Duodenal mucosa (tissue), 2 donors: ENCODE measurements around the gene GPR153.

Source experiments
- H3K27ac ChIP-seq: one replicate; pipeline ENCODE4 v1.7.0; 2013; ENCODE audit warnings: low read depth, low read length
- H3K27me3 ChIP-seq, 2 donors: one replicate each; pipeline ENCODE4 v1.7.0; 2013; ENCODE audit warnings: low read length in 2 of 2, control low read depth in 1 of 2; ENCODE audit not compliant: insufficient read depth in 2 of 2, control insufficient read depth in 1 of 2
- H3K36me3 ChIP-seq, 2 donors: one replicate each; pipeline ENCODE4 v1.7.0; 2013; ENCODE audit warnings: low read length in 2 of 2, control low read depth in 1 of 2; ENCODE audit not compliant: insufficient read depth in 2 of 2, control insufficient read depth in 1 of 2
- H3K4me1 ChIP-seq, 2 donors: one replicate each; pipeline ENCODE4 v1.7.0; 2013; ENCODE audit warnings: low read length in 2 of 2, control low read depth in 1 of 2; ENCODE audit not compliant: insufficient read depth in 2 of 2, control insufficient read depth in 1 of 2
- H3K4me3 ChIP-seq, 2 donors: one replicate each; pipeline ENCODE4 v1.7.0; 2013; ENCODE audit warnings: low read length in 2 of 2, low read depth in 1 of 2
- H3K9ac ChIP-seq, 2 donors: one replicate each; pipeline ENCODE4 v1.7.0; 2013; ENCODE audit warnings: low read length in 2 of 2, low read depth in 1 of 2
- H3K9me3 ChIP-seq, 2 donors: one replicate each; pipeline ENCODE4 v1.7.0; 2013; ENCODE audit warnings: low read length in 2 of 2, control low read depth in 1 of 2; ENCODE audit not compliant: control insufficient read depth in 1 of 2

The GPR153 gene

GRCh38 chr1:6300342-6301048, 39.6 kb upstream of the GPR153 start:
- H3K27me3 ChIP-seq = no peaks in the 10 kb centered on the region
- H3K27ac ChIP-seq = peak overlapping the region; percentile 44
- no peaks in the 10 kb centered on the region for H3K9me3 ChIP-seq
- no peak overlapping the region for H3K4me3 ChIP-seq
- no peak overlapping the region for H3K9ac ChIP-seq
- H3K36me3 ChIP-seq = peaks cover 10 to 16% of the 10 kb centered on the region in 2 donors
- H3K4me1 ChIP-seq = no peaks in the 10 kb centered on the region

- Histone ChIP-seq H3K4me3 (no peak overlapping the region), H3K9ac (no peak overlapping the region), H3K27me3 (no peaks in the 10 kb centered on the region), H3K27ac (peak overlapping the region; percentile 44), H3K4me1 (no peaks in the 10 kb centered on the region), H3K9me3 (no peaks in the 10 kb centered on the region), H3K36me3 (peaks cover 12 to 20% of the 10 kb centered on the region in 2 donors)
These were observed 38.8 kb upstream of the GPR153 start for GRCh38 chr1:6299557-6300165.

DNA sequence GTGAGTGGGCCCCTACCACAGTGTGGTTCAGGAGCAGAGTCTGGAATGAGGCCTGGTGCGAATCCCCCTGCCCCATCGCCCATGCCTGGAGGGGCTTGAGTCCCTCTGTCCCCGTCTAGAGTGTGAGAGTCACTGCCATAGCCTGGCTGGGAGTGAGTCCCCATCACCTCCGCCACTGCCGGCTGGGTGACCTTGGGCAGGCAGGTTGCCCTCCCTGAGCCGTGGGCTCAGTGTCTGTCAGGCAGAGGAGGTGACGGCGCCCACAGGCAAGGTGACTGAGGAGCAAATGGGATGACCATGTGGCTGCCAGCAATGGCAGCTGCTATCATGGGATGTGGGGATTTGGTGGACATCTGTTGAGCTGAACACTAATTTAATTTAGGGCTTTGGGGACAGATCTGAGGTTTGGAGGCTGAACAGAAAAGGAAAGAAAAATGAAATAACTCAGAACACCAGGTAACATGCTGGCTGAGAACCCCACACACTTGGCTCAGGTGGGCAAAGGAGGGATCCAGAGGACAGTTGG, 38.1 kb upstream of the GPR153 start:
- H3K4me1 ChIP-seq = no peaks in the 10 kb centered on the region
- H3K4me3 ChIP-seq = no peak overlapping the region
- H3K36me3 ChIP-seq = peaks cover 15 to 23% of the 10 kb centered on the region in 2 donors
- H3K27me3 ChIP-seq = no peaks in the 10 kb centered on the region
- H3K9ac ChIP-seq = no peak overlapping the region
- H3K27ac ChIP-seq = no peak overlapping the region
- H3K9me3 ChIP-seq = no peaks in the 10 kb centered on the region

GRCh38 chr1:6298530-6298929, 37.6 kb upstream of the GPR153 start:
- no peaks in the 10 kb centered on the region for H3K27me3 ChIP-seq
- no peak overlapping the region for H3K27ac ChIP-seq
- no peaks in the 10 kb centered on the region for H3K4me1 ChIP-seq
- H3K36me3 ChIP-seq = peaks cover 15 to 28% of the 10 kb centered on the region in 2 donors
- H3K9ac ChIP-seq = no peak overlapping the region
- H3K4me3 ChIP-seq = no peak overlapping the region
- no peaks in the 10 kb centered on the region for H3K9me3 ChIP-seq

GRCh38 chr1:6295910-6296309, 35.0 kb upstream of the GPR153 start:
- H3K27me3 ChIP-seq = no peaks in the 10 kb centered on the region
- no peaks in the 10 kb centered on the region for H3K9me3 ChIP-seq
- peaks cover 15 to 41% of the 10 kb centered on the region in 2 donors for H3K36me3 ChIP-seq
- H3K9ac ChIP-seq = no peak overlapping the region
- H3K27ac ChIP-seq = no peak overlapping the region
- no peaks in the 10 kb centered on the region for H3K4me1 ChIP-seq
- no peak overlapping the region for H3K4me3 ChIP-seq

- no peaks in the 10 kb centered on the region for H3K9me3 ChIP-seq
- no peak overlapping the region for H3K27ac ChIP-seq
- no peaks in the 10 kb centered on the region for H3K27me3 ChIP-seq
- H3K4me3 ChIP-seq = no peak overlapping the region
- H3K4me1 ChIP-seq = no peaks in the 10 kb centered on the region
- no peak overlapping the region for H3K9ac ChIP-seq
- peaks cover 18 to 46% of the 10 kb centered on the region in 2 donors for H3K36me3 ChIP-seq
These were observed 34.1 kb upstream of the GPR153 start for GRCh38 chr1:6294890-6295556.

GRCh38 chr1:6294080-6294889, 33.4 kb upstream of the GPR153 start:
- no peak overlapping the region for H3K4me3 ChIP-seq
- H3K4me1 ChIP-seq = no peaks in the 10 kb centered on the region
- peaks cover 11 to 42% of the 10 kb centered on the region in 2 donors for H3K36me3 ChIP-seq
- H3K27ac ChIP-seq = no peak overlapping the region
- no peaks in the 10 kb centered on the region for H3K9me3 ChIP-seq
- H3K27me3 ChIP-seq = no peaks in the 10 kb centered on the region
- no peak overlapping the region for H3K9ac ChIP-seq

DNA sequence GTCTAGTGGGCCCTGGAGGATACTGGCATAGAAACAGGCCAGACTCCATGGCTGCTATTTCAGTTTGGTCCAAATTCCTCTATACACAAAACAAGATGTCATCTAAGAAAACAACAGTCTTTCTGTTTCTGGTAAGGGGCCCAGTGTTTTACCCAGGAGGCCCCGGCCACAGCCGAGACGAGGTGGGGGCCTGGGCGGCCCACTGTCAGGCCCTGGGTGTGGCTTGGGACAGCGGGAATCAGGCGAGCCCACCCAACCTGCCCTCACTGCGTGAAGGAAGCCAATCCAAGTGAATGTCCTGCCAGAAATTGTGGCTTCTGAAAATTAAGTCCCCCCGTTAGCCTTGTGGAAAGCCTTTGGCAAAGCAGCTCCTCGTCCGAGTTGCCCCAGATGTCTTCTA, 31.2 kb upstream of the GPR153 start:
- H3K4me3 ChIP-seq = no peak overlapping the region
- no peaks in the 10 kb centered on the region for H3K4me1 ChIP-seq
- H3K9me3 ChIP-seq = no peaks in the 10 kb centered on the region
- no peaks in the 10 kb centered on the region for H3K27me3 ChIP-seq
- no peak overlapping the region for H3K27ac ChIP-seq
- peaks cover 9 to 42% of the 10 kb centered on the region in 2 donors for H3K36me3 ChIP-seq
- H3K9ac ChIP-seq = no peak overlapping the region

GRCh38 chr1:6288665-6289064, 27.8 kb upstream of the GPR153 start:
- Histone ChIP-seq H3K27me3 (no peaks in the 10 kb centered on the region), H3K9me3 (no peaks in the 10 kb centered on the region), H3K36me3 (peaks cover 4 to 31% of the 10 kb centered on the region in 2 donors), H3K4me3 (no peak overlapping the region), H3K27ac (no peak overlapping the region), H3K4me1 (no peaks in the 10 kb centered on the region), H3K9ac (no peak overlapping the region)
